GM10266 (cell line): ENCODE measurements around the gene C6orf120.

ENCODE experiments used
- DNase-seq: peaks from one replicate; pipeline ENCODE4 v3.0.0; 2012; ENCODE audit errors: extremely low spot score
- CTCF ChIP-seq: IDR thresholded peaks from 2 replicates; pipeline ENCODE4 v1.5.1; 2012; ENCODE audit warnings: mild to moderate bottlenecking, low read depth; ENCODE audit not compliant: control insufficient read depth, insufficient read depth; ENCODE audit errors: missing control alignments

The C6orf120 gene

GRCh38 chr6:169700296-169700695 lies 1.6 kb upstream of the C6orf120 start:
- DNase-seq: no peak
- TF ChIP-seq CTCF: no peak

GRCh38 chr6:169701311-169701953 lies 494 bp upstream of the C6orf120 start:
- no peak for TF ChIP-seq CTCF
- no peak for DNase-seq

- TF ChIP-seq CTCF: no peak
- DNase-seq: peak; percentile 34
Observed at GRCh38 chr6:169702840-169703246, 917 bp downstream of the C6orf120 start.

- DNase-seq: no peak
- no peak for TF ChIP-seq CTCF
Observed at GRCh38 chr6:169707772-169708171, 5.8 kb downstream of the C6orf120 start.

GRCh38 chr6:169709293-169709692 lies 7.4 kb downstream of the C6orf120 start:
- TF ChIP-seq CTCF: no peak
- no peak for DNase-seq

GRCh38 chr6:169710009-169710408 lies 8.1 kb downstream of the C6orf120 start:
- TF ChIP-seq CTCF: no peak
- no peak for DNase-seq

GRCh38 chr6:169714178-169714577 lies 12.3 kb downstream of the C6orf120 start:
- DNase-seq: no peak

More at GRCh38 chr6:169714178-169714577, 12.3 kb downstream of the C6orf120 start:
- TF ChIP-seq CTCF: no peak
